NT2/D1 (cell line): ENCODE results near the gene SLC46A2.

Experiments
- SUZ12 ChIP-seq: IDR thresholded peaks from 2 replicates; pipeline ENCODE4 v1.6.1; 2011; ENCODE audit not compliant: insufficient read length, insufficient read depth; ENCODE audit errors: extremely low read depth
- YY1 ChIP-seq: IDR thresholded peaks from 2 replicates; pipeline ENCODE4 v1.6.1; 2011; ENCODE audit not compliant: insufficient read length, insufficient read depth

DNA sequence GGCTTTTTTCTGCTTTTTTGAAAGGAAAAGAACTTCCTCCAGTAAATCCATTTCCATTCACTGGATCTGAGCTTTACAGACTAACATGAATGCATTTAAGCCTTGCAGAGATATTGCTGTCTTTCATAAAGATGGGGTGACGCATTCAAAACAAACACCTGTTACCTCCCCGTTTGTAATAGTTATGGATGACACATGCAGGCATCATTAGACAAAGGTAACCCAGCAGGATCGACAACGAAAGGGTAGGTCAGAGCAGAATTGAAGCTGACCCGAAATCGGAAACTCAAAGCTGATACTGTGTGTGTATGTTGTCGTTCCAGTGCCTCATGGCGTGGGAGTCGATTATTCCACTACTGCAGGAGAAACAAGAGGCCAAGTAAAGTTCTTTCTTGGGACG lies 22.2 kb downstream of the SLC46A2 start:
- no peak for TF ChIP-seq SUZ12
- TF ChIP-seq YY1: no peak
